ENCODE measurements around the gene MAGI3. TPM values are rescaled to one million over a fixed set of nuclear protein-coding genes. Genes with fewer than 3 reads are reported as not detected.

MAGI3 gene
- total and polyA plus RNA-seq, 2 donors (not counting 1 experiment from before 2014, with no cell fraction given), result 0.30 to 0.67 TPM

DNA sequence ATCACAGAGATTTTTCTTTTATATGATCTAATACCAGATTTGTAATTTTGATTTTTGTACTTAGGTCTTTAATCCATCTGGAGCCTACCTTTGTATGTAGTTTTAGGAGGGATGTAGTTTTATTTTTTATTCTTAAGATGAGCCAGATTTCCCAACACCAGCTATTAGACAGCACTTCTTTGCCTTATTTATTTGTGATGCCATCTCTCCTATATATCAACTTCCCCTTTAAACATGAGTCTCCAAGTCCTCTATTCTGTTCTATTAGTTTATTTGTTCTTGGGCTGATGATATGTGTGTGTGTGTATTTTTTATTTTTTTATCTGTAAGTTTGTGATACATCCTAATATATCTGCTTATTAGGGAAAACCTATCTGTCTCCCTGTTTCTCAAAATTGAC is 274.8 kb downstream of the MAGI3 start:
- Histone ChIP-seq H2AFZ (ENCODE audit: insufficient read depth, low read depth, low read length, poor library complexity, severe bottlenecking) (no peak overlapping the region), H3K27me3 (replicated peaks in 1 of 4; ENCODE audit: control extremely low read depth in 1 of 4, control insufficient read depth in 3 of 4, insufficient read depth in 4 of 4, low read length in 3 of 4) (no peaks in the 10 kb centered on the region), H3K36me3 (replicated peaks in 1 of 2; ENCODE audit: control extremely low read depth in 1 of 2, control insufficient read depth in 1 of 2, extremely low read depth in 1 of 2, insufficient read depth in 2 of 2, low read length in 1 of 2) (no peaks in the 10 kb centered on the region), H3K79me2 (ENCODE audit: control insufficient read depth, insufficient read depth, low read length) (no peaks in the 10 kb centered on the region), H3K4me2 (replicated peaks; ENCODE audit: low read depth, low read length, poor library complexity, severe bottlenecking) (no peak overlapping the region), H3K27ac (ENCODE audit: low read length in 2 of 2) (no peak overlapping the region), H4K20me1 (ENCODE audit: control insufficient read depth, insufficient read depth, low read length, poor library complexity, severe bottlenecking) (no peaks in the 10 kb centered on the region), H3K4me1 (ENCODE audit: control insufficient read depth in 2 of 2, insufficient read depth in 2 of 2, low read length in 2 of 2) (no peaks in the 10 kb centered on the region), H3K9me3 (ENCODE audit: control extremely low read depth in 1 of 3, control insufficient read depth in 2 of 3, insufficient read depth in 1 of 3, low read length in 2 of 3) (no peaks in the 10 kb centered on the region), H3K4me3 (ENCODE audit: control extremely low read depth in 1 of 5, extremely low read depth in 1 of 5, insufficient read depth in 1 of 5, low read depth in 2 of 5, low read length in 4 of 5) (no peak overlapping the region), H3K9ac (ENCODE audit: low read length) (no peak overlapping the region)
- no peaks in the 10 kb centered on the region for H3K27me3 Mint-ChIP-seq
- no peaks in the 10 kb centered on the region for H3K4me1 Mint-ChIP-seq
- no peak for ATAC-seq (ENCODE audit: low read depth)
- H3K27ac Mint-ChIP-seq, result no peak overlapping the region
- DNase-seq, result no peak
- no peak overlapping the region for H3K4me3 Mint-ChIP-seq
- intact Hi-C loops (cut with micrococcal nuclease), result no loop called here
- H3K9me3 Mint-ChIP-seq (ENCODE audit: insufficient read depth), result no peaks in the 10 kb centered on the region
- no peak for TF ChIP-seq CTCF (IDR thresholded peaks at IDR 0.05)
- TF ChIP-seq EZH2 (IDR thresholded peaks at IDR 0.05; ENCODE audit: borderline replicate concordance, insufficient read depth, low read depth, low read length, poor library complexity, severe bottlenecking), result no peak
- ChIA-PET POLR2A (no interaction called here), CTCF (interaction anchor here (1.3 kb wide), 1 partner anchor 11 kb away, joined by 3 read pairs; no protein-coding TSS in a partner anchor)

DNA sequence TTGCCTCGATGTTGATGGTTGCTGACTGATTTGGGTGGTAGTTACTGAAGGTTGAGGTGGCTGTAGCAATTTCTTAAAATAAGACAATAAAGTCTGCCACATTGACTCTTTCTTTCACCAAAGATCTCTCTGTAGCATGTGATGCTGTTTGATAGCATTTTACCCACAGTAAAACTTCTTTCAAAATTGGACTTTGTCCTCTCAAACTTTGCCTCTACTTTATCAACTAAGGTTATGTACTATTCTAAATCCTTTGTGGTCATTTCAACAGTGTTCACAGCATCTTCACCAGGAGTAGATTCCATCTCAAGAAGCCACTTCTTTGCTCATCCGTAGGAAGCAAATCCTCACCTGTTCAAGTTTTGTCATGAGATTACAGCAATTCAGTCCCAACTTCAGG is 275.8 kb downstream of the MAGI3 start:
- Histone ChIP-seq H3K4me3 (ENCODE audit: control extremely low read depth in 1 of 5, extremely low read depth in 1 of 5, insufficient read depth in 1 of 5, low read depth in 2 of 5, low read length in 4 of 5) (no peak overlapping the region), H3K4me1 (ENCODE audit: control insufficient read depth in 2 of 2, insufficient read depth in 2 of 2, low read length in 2 of 2) (no peaks in the 10 kb centered on the region), H3K27me3 (replicated peaks in 1 of 4; ENCODE audit: control extremely low read depth in 1 of 4, control insufficient read depth in 3 of 4, insufficient read depth in 4 of 4, low read length in 3 of 4) (no peaks in the 10 kb centered on the region), H3K36me3 (replicated peaks in 1 of 2; ENCODE audit: control extremely low read depth in 1 of 2, control insufficient read depth in 1 of 2, extremely low read depth in 1 of 2, insufficient read depth in 2 of 2, low read length in 1 of 2) (no peaks in the 10 kb centered on the region), H3K9me3 (ENCODE audit: control extremely low read depth in 1 of 3, control insufficient read depth in 2 of 3, insufficient read depth in 1 of 3, low read length in 2 of 3) (no peaks in the 10 kb centered on the region), H3K79me2 (ENCODE audit: control insufficient read depth, insufficient read depth, low read length) (no peaks in the 10 kb centered on the region), H3K9ac (ENCODE audit: low read length) (no peak overlapping the region), H2AFZ (ENCODE audit: insufficient read depth, low read depth, low read length, poor library complexity, severe bottlenecking) (no peak overlapping the region), H3K27ac (ENCODE audit: low read length in 2 of 2) (no peak overlapping the region), H4K20me1 (ENCODE audit: control insufficient read depth, insufficient read depth, low read length, poor library complexity, severe bottlenecking) (no peaks in the 10 kb centered on the region), H3K4me2 (replicated peaks; ENCODE audit: low read depth, low read length, poor library complexity, severe bottlenecking) (no peak overlapping the region)
- no peaks in the 10 kb centered on the region for H3K27me3 Mint-ChIP-seq
- no peak for DNase-seq
- CTCF ChIA-PET, result no interaction called here
- H3K4me3 Mint-ChIP-seq, result no peak overlapping the region
- ATAC-seq (ENCODE audit: low read depth), result no peak
- WGBS (ENCODE audit: insufficient coverage), result 100% methylated on average over 1 of the region's 2 CpGs
- TF ChIP-seq EZH2 (IDR thresholded peaks at IDR 0.05; ENCODE audit: borderline replicate concordance, insufficient read depth, low read depth, low read length, poor library complexity, severe bottlenecking) (no peak), CTCF (IDR thresholded peaks at IDR 0.05) (no peak)
- H3K4me1 Mint-ChIP-seq, result no peaks in the 10 kb centered on the region
- H3K9me3 Mint-ChIP-seq (ENCODE audit: insufficient read depth), result no peaks in the 10 kb centered on the region
- no peak overlapping the region for H3K27ac Mint-ChIP-seq
- intact Hi-C loops (cut with micrococcal nuclease), result no loop called here
- POLR2A ChIA-PET, result no interaction called here

All from B cell (primary cell).